NCI-H2171 (cell line): Measurements from ENCODE around the gene WASHC4.
"Not testable (repeated sequence)": the region's sequence is repeated elsewhere in the genome, so short reads cannot be mapped to it uniquely, and the experiment has no call there.

Source experiments
- DNase-seq: peaks from one replicate; lab custom pipeline; 2025; lab: John Stamatoyannopoulos, UW

The WASHC4 gene

GRCh38 chr12:105167346-105167745 lies 59.8 kb downstream of the WASHC4 start:
- DNase-seq = no peak

GRCh38 chr12:105168006-105168405 lies 60.5 kb downstream of the WASHC4 start:
- no peak for DNase-seq

GRCh38 chr12:105170139-105170538 lies 62.6 kb downstream of the WASHC4 start:
- DNase-seq = no peak

GRCh38 chr12:105171691-105172436 lies 64.3 kb downstream of the WASHC4 start:
- no peak for DNase-seq

GRCh38 chr12:105175397-105175990 lies 68.0 kb downstream of the WASHC4 start:
- DNase-seq = no peak

- no peak for DNase-seq
Observed at GRCh38 chr12:105177208-105177607, 69.7 kb downstream of the WASHC4 start.

GRCh38 chr12:105179114-105179513 lies 71.6 kb downstream of the WASHC4 start:
- not testable (repeated sequence) for DNase-seq

- not testable (repeated sequence) for DNase-seq
Observed at GRCh38 chr12:105183406-105183805, 75.9 kb downstream of the WASHC4 start.

- DNase-seq = not testable (repeated sequence)
Observed at GRCh38 chr12:105183976-105184375, 76.4 kb downstream of the WASHC4 start.

- no peak for DNase-seq
Observed at GRCh38 chr12:105189293-105189692, 81.8 kb downstream of the WASHC4 start.

- no peak for DNase-seq
Observed at GRCh38 chr12:105190530-105190929, 83.0 kb downstream of the WASHC4 start.

GRCh38 chr12:105192624-105193225 lies 85.2 kb downstream of the WASHC4 start:
- DNase-seq = peak; percentile 33

GRCh38 chr12:105194947-105195346 lies 87.4 kb downstream of the WASHC4 start:
- DNase-seq = no peak

- no peak for DNase-seq
Observed at GRCh38 chr12:105196090-105196489, 88.6 kb downstream of the WASHC4 start.

- no peak for DNase-seq
Observed at GRCh38 chr12:105198961-105199360, 91.4 kb downstream of the WASHC4 start.

- no peak for DNase-seq
Observed at GRCh38 chr12:105200385-105200784, 92.9 kb downstream of the WASHC4 start.

GRCh38 chr12:105201299-105201698 lies 93.8 kb downstream of the WASHC4 start:
- DNase-seq = no peak

GRCh38 chr12:105202202-105202601 lies 94.7 kb downstream of the WASHC4 start:
- no peak for DNase-seq

- no peak for DNase-seq
Observed at GRCh38 chr12:105204127-105204526, 96.6 kb downstream of the WASHC4 start.

- DNase-seq = no peak
Observed at GRCh38 chr12:105204916-105205315, 97.4 kb downstream of the WASHC4 start.

GRCh38 chr12:105205322-105206048 lies 98.0 kb downstream of the WASHC4 start:
- DNase-seq = peak; percentile 34

GRCh38 chr12:105206686-105207374 lies 99.3 kb downstream of the WASHC4 start:
- no peak for DNase-seq
